Measurements from ENCODE around the gene RNU1-4.
"Not testable (repeated sequence)": the region's sequence is repeated elsewhere in the genome, so short reads cannot be mapped to it uniquely, and the experiment has no call there.

DNA sequence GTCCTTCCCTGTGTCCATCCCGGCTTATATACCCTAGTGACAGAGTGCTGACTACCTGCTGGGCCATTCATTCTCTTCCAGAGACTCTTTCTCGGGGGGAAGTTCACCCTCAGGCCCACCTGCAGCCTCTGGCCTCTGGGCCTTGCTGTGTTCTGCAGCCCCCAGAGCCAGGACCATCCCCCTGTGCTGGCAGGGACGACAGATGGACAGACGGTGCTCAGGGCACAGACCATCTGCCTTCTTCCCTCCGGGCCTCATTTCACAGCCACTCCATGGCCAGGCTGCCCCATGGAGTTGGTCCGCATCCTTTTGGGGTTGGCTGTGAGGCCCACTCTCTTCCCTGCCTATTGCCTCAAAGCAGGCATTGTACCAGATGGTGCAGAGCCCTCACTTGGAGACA lies 34.0 kb upstream of the RNU1-4 start:
- TF ChIP-seq, protein P1, sequence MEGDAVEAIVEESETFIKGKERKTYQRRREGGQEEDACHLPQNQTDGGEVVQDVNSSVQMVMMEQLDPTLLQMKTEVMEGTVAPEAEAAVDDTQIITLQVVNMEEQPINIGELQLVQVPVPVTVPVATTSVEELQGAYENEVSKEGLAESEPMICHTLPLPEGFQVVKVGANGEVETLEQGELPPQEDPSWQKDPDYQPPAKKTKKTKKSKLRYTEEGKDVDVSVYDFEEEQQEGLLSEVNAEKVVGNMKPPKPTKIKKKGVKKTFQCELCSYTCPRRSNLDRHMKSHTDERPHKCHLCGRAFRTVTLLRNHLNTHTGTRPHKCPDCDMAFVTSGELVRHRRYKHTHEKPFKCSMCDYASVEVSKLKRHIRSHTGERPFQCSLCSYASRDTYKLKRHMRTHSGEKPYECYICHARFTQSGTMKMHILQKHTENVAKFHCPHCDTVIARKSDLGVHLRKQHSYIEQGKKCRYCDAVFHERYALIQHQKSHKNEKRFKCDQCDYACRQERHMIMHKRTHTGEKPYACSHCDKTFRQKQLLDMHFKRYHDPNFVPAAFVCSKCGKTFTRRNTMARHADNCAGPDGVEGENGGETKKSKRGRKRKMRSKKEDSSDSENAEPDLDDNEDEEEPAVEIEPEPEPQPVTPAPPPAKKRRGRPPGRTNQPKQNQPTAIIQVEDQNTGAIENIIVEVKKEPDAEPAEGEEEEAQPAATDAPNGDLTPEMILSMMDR (IDR thresholded peaks at IDR 0.05 in 8 of 11, conservative IDR thresholded peaks at IDR 0.05 in 3 of 11) = not testable (repeated sequence)
- not testable (repeated sequence) for TF ChIP-seq POLR2A, POLR2AphosphoS5 (IDR thresholded peaks at IDR 0.05)

Measured in spleen (tissue), 7 donors.